Thyroid gland (tissue), 4 donors: ENCODE data around the gene NFIA. TPM values are rescaled to one million over a fixed set of nuclear protein-coding genes. Genes with fewer than 3 reads are reported as not detected.

Source experiments
- DNase-seq, 2 donors: peaks; one replicate each; pipeline ENCODE4 v3.0.0-alpha.2; 2019
- H3K27ac ChIP-seq, 3 donors: fragments of 200-600 bp; sonication (generic); 1 replicate in 2 of 3; 2 replicates in 1 of 3; pipeline ENCODE4 v1.5.1; 2016 to 2019; ENCODE audit warnings: mild to moderate bottlenecking in 1 of 3, moderate library complexity in 1 of 3
- H3K27me3 ChIP-seq: fragments of 200-600 bp; sonication (generic); one replicate; pipeline ENCODE4 v1.5.1; 2019
- H3K36me3 ChIP-seq, 2 donors: fragments of 200-600 bp; sonication (generic); one replicate each; pipeline ENCODE4 v1.5.1; 2016 to 2019
- H3K4me1 ChIP-seq, 2 donors: fragments of 200-600 bp; sonication (generic); one replicate each; pipeline ENCODE4 v1.5.1; 2017 to 2019
- H3K4me3 ChIP-seq, 3 donors: fragments of 200-600 bp; sonication (generic); replicated peaks in 1 of 3; 1 replicate in 2 of 3; 2 replicates in 1 of 3; pipeline ENCODE4 v1.5.1; 2016; ENCODE audit warnings: mild to moderate bottlenecking in 1 of 3
- H3K9me3 ChIP-seq: fragments of 200-600 bp; sonication (generic); one replicate; pipeline ENCODE4 v1.5.1; 2017
- CTCF ChIP-seq, 6 experiments: fragments of 200-600 bp in 3 of 6; fragments of 450-650 bp in 3 of 6; sonication (generic) in 3 of 6; IDR thresholded peaks; one replicate each; pipeline ENCODE4 v1.5.1; 2016 to 2019; ENCODE audit warnings: antibody characterized with exemption in 6 of 6, mild to moderate bottlenecking in 2 of 6, inconsistent platforms in 1 of 6, moderate library complexity in 1 of 6
- POLR2A ChIP-seq, 2 donors: fragments of 450-650 bp; IDR thresholded peaks; one replicate each; pipeline ENCODE4 v1.6.1; 2017; ENCODE audit warnings: antibody characterized with exemption in 2 of 2, mild to moderate bottlenecking in 2 of 2, moderate library complexity in 1 of 2
- WGBS, 2 donors: methylation state at CpG; one replicate each; pipeline ENCODE4 v1.1.5; 2017; 5-methylcytosine and 5-hydroxymethylcytosine counted together
- intact Hi-C: fragments of 100-400 bp; cut with DNase I; formaldehyde crosslinking; loops from one replicate; pipeline ENCODE4 v1.15.1; 2023
- total RNA-seq, 4 donors: library from RNA; depleted of rRNA; stranded (reverse); fragments of >200 nt; gene quantifications; one replicate each; pipeline ENCODE4 v1.2.3, GENCODE V29; 2016

The NFIA gene
- total RNA-seq, 4 donors from 2014 or later: 105 to 149 (median 118) TPM

DNA sequence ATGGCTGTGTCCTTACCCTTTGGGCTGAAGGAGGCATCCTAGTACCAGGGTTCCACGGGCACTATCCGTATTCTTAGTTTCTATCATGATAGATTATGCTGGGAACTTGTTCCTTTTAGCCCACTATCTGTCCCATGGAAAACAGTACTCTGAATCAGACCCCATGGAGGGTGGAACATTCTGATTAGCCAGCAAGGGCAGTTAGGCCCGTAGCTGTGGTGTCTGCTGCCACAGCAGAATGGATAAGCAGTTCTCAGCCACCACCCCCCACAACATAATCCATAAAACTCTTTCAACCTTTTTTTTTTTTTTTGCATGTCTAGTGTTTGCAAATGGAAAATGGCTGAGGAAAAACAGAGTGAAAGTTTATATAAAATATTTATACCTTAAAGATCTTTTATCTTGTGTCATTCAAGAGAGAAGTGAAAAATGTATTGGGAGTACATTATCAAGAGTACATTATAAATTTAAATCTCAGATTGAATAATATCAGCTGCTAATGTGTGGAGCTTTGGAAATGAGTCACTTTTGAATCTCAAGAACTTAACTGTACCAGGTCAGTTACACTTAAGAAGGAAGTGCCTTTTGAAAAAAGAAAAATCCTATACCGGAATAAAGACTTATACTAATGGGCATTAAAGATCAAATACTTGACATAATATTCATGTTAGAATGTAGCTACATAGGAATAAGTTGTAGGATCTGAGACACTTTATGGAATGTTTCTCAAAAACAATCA, 80.3 kb downstream of the NFIA start:
- Histone ChIP-seq H3K36me3 (no peaks in the 10 kb centered on the region), H3K4me3 (no peak overlapping the region), H3K27me3 (no peaks in the 10 kb centered on the region), H3K4me1 (peaks cover 37 to 45% of the 10 kb centered on the region in 2 donors), H3K27ac (peak overlapping the region in 1 of 3 donors; percentile 13), H3K9me3 (no peaks in the 10 kb centered on the region)
- intact Hi-C loops: no loop called here
- no peak for TF ChIP-seq CTCF (IDR thresholded peaks at IDR 0.05)
- no peak for TF ChIP-seq POLR2A (IDR thresholded peaks at IDR 0.05)
- 84 to 97% methylated on average over 4 of the region's 4 CpGs for WGBS, 2 donors
- DNase-seq: no peak

DNA sequence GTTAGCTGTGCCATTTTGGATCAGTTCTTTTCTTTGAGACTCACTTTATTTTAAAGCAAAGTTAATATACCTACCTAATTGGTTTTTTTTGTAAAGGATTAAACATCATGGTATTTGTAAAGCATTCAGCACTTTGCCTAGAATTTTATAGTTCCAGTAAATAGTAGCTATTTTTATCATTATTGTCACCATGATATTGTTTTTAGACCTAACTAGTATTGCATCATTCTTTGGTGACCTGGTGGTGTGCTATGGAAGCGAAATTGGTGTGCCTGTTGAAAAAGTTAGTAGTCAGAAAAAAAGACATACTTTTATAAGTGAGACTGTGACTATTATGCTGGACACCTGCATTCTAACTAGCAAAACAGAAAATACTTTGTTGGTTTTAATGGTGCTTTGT, 81.0 kb downstream of the NFIA start:
- peak overlapping the region in 1 of 3 donors; percentile 13 for H3K27ac ChIP-seq
- peaks cover 33 to 45% of the 10 kb centered on the region in 2 donors for H3K4me1 ChIP-seq
- H3K4me3 ChIP-seq: no peak overlapping the region
- H3K27me3 ChIP-seq: no peaks in the 10 kb centered on the region
- no peaks in the 10 kb centered on the region for H3K36me3 ChIP-seq
- H3K9me3 ChIP-seq: no peaks in the 10 kb centered on the region
- no peak for TF ChIP-seq POLR2A (IDR thresholded peaks at IDR 0.05)
- TF ChIP-seq CTCF (IDR thresholded peaks at IDR 0.05): no peak
- 87 to 95% methylated on average over 1 of the region's 1 CpG for WGBS, 2 donors
- no peak for DNase-seq
- intact Hi-C loops: no loop called here

GRCh38 chr1:61165402-61165801, 83.0 kb downstream of the NFIA start:
- no peaks in the 10 kb centered on the region for H3K9me3 ChIP-seq
- no peak for DNase-seq
- intact Hi-C loops: no loop called here
- 85% methylated on average over 2 of the region's 2 CpGs for WGBS, 2 donors
- H3K27me3 ChIP-seq: no peaks in the 10 kb centered on the region
- H3K4me3 ChIP-seq: no peak overlapping the region
- H3K36me3 ChIP-seq: no peaks in the 10 kb centered on the region
- H3K27ac ChIP-seq: no peak overlapping the region
- H3K4me1 ChIP-seq: peaks cover 46 to 53% of the 10 kb centered on the region in 2 donors
- TF ChIP-seq POLR2A (IDR thresholded peaks at IDR 0.05): no peak

DNA sequence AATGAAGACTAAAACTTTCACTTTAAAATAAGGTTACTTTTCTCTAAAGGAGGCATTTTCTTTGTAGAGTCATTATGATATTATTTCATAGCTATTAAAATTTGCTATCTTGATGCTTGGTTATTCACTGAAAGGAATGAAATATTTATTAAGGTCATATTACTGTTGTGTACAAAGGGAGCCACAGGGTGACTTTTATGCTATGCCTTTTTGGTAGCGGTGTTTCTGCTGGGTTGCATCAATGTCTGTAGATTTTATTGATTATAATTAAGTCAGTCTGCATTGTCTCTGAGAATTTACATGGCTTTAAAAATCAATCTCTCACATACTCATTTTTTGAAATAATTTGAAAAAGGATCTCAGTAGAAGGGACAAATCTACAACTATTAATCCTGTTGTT, 84.9 kb downstream of the NFIA start:
- peak overlapping the region in 1 of 3 donors; percentile 3 for H3K27ac ChIP-seq

GRCh38 chr1:61169045-61169444, 86.7 kb downstream of the NFIA start:
- intact Hi-C loops: no loop called here
- TF ChIP-seq POLR2A (IDR thresholded peaks at IDR 0.05) (no peak), CTCF (IDR thresholded peaks at IDR 0.05) (no peak)
- peaks cover 58 to 66% of the 10 kb centered on the region in 2 donors for H3K4me1 ChIP-seq
- H3K27ac ChIP-seq: peak overlapping the region; percentile 1 to 39 (median 15)
- H3K36me3 ChIP-seq: no peaks in the 10 kb centered on the region
- H3K27me3 ChIP-seq: no peaks in the 10 kb centered on the region
- no peaks in the 10 kb centered on the region for H3K9me3 ChIP-seq
- H3K4me3 ChIP-seq: no peak overlapping the region
- DNase-seq: no peak

More for the DNA sequence above, 84.9 kb downstream of the NFIA start:
- intact Hi-C loops: no loop called here
- TF ChIP-seq POLR2A (IDR thresholded peaks at IDR 0.05) (no peak), CTCF (IDR thresholded peaks at IDR 0.05) (no peak)
- Histone ChIP-seq H3K27me3 (no peaks in the 10 kb centered on the region), H3K9me3 (no peaks in the 10 kb centered on the region), H3K4me3 (no peak overlapping the region), H3K36me3 (no peaks in the 10 kb centered on the region), H3K4me1 (peaks cover 58 to 69% of the 10 kb centered on the region in 2 donors)
- DNase-seq: no peak
- 95% methylated on average over 1 of the region's 1 CpG for WGBS, 2 donors
